Lower leg skin (tissue), 4 donors: ENCODE data around the gene APC. TPM values are rescaled to one million over a fixed set of nuclear protein-coding genes. Genes with fewer than 3 reads are reported as not detected.

Experiments used
- DNase-seq, 2 donors: peaks; one replicate each; pipeline ENCODE4 v3.0.0-alpha.2; 2019; ENCODE audit warnings: low spot score in 2 of 2
- H3K4me3 ChIP-seq: fragments of 200-600 bp; sonication (generic); 2 replicates; pipeline ENCODE4 v1.5.1; 2017; ENCODE audit warnings: mild to moderate bottlenecking, low read depth; ENCODE audit not compliant: poor library complexity, severe bottlenecking
- POLR2A ChIP-seq, 2 donors: fragments of 450-650 bp; IDR thresholded peaks; one replicate each; pipeline ENCODE4 v1.6.1; 2016 to 2017; ENCODE audit warnings: antibody characterized with exemption in 2 of 2, mild to moderate bottlenecking in 1 of 2, moderate library complexity in 1 of 2
- WGBS, 2 donors: methylation state at CpG; one replicate each; pipeline ENCODE4 v1.1.5; 2018; 5-methylcytosine and 5-hydroxymethylcytosine counted together
- intact Hi-C: fragments of 100-400 bp; cut with DNase I; formaldehyde crosslinking; loops from one replicate; pipeline ENCODE4 v1.15.0; 2023; ENCODE audit warnings: low total_unique reads
- total RNA-seq, 4 donors: library from RNA; depleted of rRNA; stranded (reverse); fragments of >200 nt; gene quantifications; one replicate each; pipeline ENCODE4 v1.1.0, GENCODE V29; 2016
- TF ChIP-seq, protein P1 (sequence below), 3 donors: fragments of 450-650 bp; IDR thresholded peaks; one replicate each; pipeline ENCODE4 v1.5.1; 2016; ENCODE audit warnings: antibody characterized with exemption in 3 of 3, mild to moderate bottlenecking in 3 of 3, moderate library complexity in 2 of 3

APC gene
- total RNA-seq, 4 donors from 2014 or later = 52.6 to 82.8 (median 61.9) TPM

DNA sequence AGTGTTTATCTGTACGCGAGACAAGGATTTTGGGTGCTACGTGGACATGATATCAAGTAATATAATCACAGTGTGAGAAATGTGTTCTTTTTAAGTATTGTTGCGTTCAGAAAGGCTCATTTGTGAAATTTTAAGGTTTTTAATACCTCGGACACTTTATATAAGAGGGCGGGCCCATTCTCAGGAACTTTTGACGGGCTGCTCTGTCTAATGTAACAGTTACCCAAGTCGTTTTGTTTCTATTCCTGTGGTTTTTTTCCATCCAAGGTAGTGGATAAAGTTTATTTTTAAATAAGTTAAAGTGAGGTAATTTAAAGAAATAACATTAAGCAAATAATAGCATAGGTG, 123.9 kb downstream of the APC start:
- 0 to 1% methylated on average over 8 of the region's 8 CpGs for WGBS, 2 donors
- intact Hi-C loops = no loop called here
- peak overlapping the region; percentile 90 for H3K4me3 ChIP-seq
- DNase-seq = no peak
- TF ChIP-seq, protein P1, sequence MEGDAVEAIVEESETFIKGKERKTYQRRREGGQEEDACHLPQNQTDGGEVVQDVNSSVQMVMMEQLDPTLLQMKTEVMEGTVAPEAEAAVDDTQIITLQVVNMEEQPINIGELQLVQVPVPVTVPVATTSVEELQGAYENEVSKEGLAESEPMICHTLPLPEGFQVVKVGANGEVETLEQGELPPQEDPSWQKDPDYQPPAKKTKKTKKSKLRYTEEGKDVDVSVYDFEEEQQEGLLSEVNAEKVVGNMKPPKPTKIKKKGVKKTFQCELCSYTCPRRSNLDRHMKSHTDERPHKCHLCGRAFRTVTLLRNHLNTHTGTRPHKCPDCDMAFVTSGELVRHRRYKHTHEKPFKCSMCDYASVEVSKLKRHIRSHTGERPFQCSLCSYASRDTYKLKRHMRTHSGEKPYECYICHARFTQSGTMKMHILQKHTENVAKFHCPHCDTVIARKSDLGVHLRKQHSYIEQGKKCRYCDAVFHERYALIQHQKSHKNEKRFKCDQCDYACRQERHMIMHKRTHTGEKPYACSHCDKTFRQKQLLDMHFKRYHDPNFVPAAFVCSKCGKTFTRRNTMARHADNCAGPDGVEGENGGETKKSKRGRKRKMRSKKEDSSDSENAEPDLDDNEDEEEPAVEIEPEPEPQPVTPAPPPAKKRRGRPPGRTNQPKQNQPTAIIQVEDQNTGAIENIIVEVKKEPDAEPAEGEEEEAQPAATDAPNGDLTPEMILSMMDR (IDR thresholded peaks at IDR 0.05) = no peak
- no peak for TF ChIP-seq POLR2A (IDR thresholded peaks at IDR 0.05)

DNA sequence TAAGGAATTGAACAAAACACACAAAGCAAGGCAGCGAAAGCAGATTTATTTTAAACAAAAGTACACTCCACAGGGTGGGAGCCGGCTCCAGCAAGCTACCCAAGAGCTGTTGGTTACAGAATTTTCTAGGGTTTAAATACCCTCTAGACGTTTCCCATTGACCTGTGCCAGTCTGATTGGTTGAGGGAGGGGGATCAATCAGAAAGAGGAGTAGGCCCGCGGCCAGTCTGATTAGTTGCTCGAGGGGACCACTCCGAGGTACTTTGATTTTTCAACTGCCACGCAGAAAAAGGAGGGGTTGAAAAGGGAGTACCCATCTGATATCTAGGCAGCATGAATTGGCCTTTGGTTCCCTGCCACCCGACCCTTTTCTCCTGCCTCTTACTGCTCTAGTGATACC, 124.4 kb downstream of the APC start:
- DNase-seq = no peak
- intact Hi-C loops = no loop called here
- TF ChIP-seq, protein P1 (IDR thresholded peaks at IDR 0.05) = no peak
- no peak for TF ChIP-seq POLR2A (IDR thresholded peaks at IDR 0.05)
- H3K4me3 ChIP-seq = peak overlapping the region; percentile 90
- 19 to 40% methylated on average over 9 of the region's 9 CpGs for WGBS, 2 donors

DNA sequence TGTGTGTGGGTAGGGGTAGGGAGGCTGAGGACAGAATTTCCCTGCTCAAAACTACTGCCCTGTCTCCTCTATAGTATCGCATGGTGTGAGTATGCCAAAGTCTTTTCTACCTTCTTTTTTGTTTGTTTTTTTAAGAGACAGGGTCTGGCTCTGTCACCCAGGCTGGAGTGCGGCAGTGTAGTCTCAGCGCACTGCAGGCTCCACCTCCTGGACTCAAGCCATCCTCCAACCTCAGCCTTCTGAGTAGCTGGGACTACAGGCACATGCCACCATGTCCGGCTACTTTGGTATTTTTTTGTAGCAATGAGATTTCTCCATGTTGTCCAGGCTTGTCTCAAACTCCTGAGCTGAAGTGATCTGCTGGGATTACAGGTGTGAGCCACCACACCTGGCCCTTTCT, 125.9 kb downstream of the APC start:
- no peak for DNase-seq

DNA sequence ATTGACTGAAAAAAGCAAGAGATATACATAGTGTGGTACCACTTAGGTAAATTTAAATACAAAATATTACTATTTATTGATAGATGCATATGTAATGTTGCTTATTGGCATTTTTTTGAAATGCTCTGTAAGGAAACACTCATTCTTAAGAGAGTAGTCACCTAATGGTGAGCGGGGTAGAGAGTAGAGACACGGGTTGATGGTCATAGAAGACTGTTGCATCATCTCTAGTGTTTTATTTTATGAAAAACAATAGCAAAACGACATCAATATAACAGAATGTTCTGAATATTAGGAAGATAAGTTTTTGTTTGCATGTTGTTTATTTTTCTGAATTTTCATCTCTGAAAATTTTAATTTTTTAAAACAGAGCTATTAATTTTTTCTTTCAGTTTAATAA, 127.4 kb downstream of the APC start:
- intact Hi-C loops = no loop called here
- DNase-seq = no peak
- H3K4me3 ChIP-seq = no peak overlapping the region
- whole genome bisulfite sequencing, 2 donors = 88 to 91% methylated on average over 3 of the region's 3 CpGs
- TF ChIP-seq POLR2A (IDR thresholded peaks at IDR 0.05) = no peak
- TF ChIP-seq, protein P1 (IDR thresholded peaks at IDR 0.05) = no peak

More for the DNA sequence above, 125.9 kb downstream of the APC start:
- H3K4me3 ChIP-seq = no peak overlapping the region
- 77 to 78% methylated on average over 4 of the region's 4 CpGs for WGBS, 2 donors
- intact Hi-C loops = no loop called here
- TF ChIP-seq, protein P1 (IDR thresholded peaks at IDR 0.05) = no peak
- TF ChIP-seq POLR2A (IDR thresholded peaks at IDR 0.05) = no peak

DNA sequence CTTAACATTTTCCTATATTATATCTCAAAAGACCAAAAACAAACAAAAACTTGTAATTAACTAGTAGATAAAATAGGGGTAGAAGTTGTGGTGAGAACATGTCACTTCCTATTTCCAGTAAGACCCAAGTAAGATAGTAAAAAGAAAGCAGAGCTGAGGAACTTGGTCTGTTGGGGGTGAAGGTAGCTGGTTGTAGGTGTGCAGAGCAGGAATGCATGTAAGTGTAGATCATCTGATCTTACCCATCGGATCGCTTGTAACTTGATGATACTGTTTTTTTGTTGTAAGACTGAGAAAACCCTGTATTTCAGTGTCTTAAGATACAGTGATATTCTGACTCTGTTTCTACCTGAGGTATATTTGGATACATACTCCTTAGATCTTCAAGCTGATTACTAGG, 129.1 kb downstream of the APC start:
- intact Hi-C loops = no loop called here
- DNase-seq = no peak
- 89 to 92% methylated on average over 2 of the region's 2 CpGs for WGBS, 2 donors
- TF ChIP-seq POLR2A (IDR thresholded peaks at IDR 0.05) = no peak
- H3K4me3 ChIP-seq = no peak overlapping the region

DNA sequence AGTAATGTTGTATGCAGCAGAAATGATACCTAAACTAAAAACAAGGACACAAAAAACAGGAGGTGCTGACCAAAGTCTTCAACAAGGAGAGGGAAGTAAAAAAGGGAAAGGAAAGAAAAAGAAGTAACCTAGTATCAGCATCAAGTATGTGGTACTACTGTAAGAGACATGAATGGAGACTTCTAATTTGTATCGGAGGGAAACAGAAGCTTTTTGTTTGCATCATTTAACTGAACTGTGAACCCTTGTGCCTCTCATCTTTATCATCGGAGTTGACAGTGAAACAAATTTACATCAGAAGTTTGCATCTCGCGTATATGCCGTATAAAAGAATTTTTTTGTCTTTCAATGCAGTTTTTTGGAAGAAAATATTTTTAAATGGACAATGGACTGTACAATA, 129.7 kb downstream of the APC start:
- WGBS, 2 donors = 87 to 99% methylated on average over 5 of the region's 5 CpGs
- TF ChIP-seq POLR2A (IDR thresholded peaks at IDR 0.05) = no peak
- DNase-seq = no peak
- intact Hi-C loops = no loop called here
- H3K4me3 ChIP-seq = no peak overlapping the region

DNA sequence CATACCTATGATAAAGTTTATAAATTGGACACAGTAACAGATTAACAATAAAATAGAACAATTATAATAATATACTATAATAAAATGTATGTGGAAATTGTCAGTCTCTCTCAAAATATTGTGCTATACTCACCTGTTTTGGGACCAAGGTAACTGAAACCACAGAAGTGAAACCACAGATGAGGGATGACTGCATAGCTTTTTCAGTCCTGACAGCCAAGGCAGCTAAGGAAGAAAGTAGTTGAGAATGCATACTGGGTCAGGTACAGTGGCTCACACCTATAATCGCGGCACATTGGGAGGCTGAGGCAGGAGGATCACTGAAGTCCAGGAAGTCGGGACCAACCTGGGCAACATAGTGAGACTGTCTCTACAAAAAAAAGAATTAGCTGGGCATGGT, 132.3 kb downstream of the APC start:
- DNase-seq = no peak
- intact Hi-C loops = no loop called here
- WGBS, 2 donors = 95 to 97% methylated on average over 3 of the region's 3 CpGs
- no peak overlapping the region for H3K4me3 ChIP-seq
- TF ChIP-seq, protein P1 (IDR thresholded peaks at IDR 0.05) = no peak
- no peak for TF ChIP-seq POLR2A (IDR thresholded peaks at IDR 0.05)
